GM19023 (cell line): ENCODE results near the gene SIAE.

ENCODE experiments used
- ATAC-seq: cut with Tn5 transposase; IDR thresholded peaks from one replicate; pipeline ENCODE4 v1.9.1; 2021; ENCODE audit warnings: mild to moderate bottlenecking, moderate library complexity; ENCODE audit not compliant: unreplicated experiment

Gene SIAE

GRCh38 chr11:124673333-124674167 is at the start of gene SIAE, which contains the start of gene SPA17:
Gene SIAE, minus strand, starts transcription at chr11:124673739. Its CDS starts 31 bp downstream, at chr11:124673708.
Gene SPA17, plus strand, starts transcription at chr11:124673904. Its CDS starts 1,361 bp downstream, at chr11:124675265.
- ATAC-seq = peak; percentile 90

GRCh38 chr11:124722176-124722575 is 48.6 kb upstream of the SIAE start:
- no peak for ATAC-seq

GRCh38 chr11:124719534-124719933 is 46.0 kb upstream of the SIAE start:
- no peak for ATAC-seq

- no peak for ATAC-seq
Measured at GRCh38 chr11:124718801-124719200, 45.3 kb upstream of the SIAE start.

- peak; percentile 56 for ATAC-seq
Measured at GRCh38 chr11:124717786-124718651, 44.5 kb upstream of the SIAE start.

GRCh38 chr11:124717421-124717785 is 43.9 kb upstream of the SIAE start:
- ATAC-seq = no peak

- ATAC-seq = no peak
Measured at GRCh38 chr11:124716591-124716990, 43.1 kb upstream of the SIAE start.

GRCh38 chr11:124712392-124712791 is 38.9 kb upstream of the SIAE start:
- ATAC-seq = no peak

GRCh38 chr11:124707829-124708228 is 34.3 kb upstream of the SIAE start:
- ATAC-seq = no peak

GRCh38 chr11:124700028-124700427 is 26.5 kb upstream of the SIAE start:
- ATAC-seq = no peak

GRCh38 chr11:124699547-124699946 is 26.0 kb upstream of the SIAE start:
- ATAC-seq = no peak

GRCh38 chr11:124693142-124693541 is 19.6 kb upstream of the SIAE start:
- no peak for ATAC-seq

GRCh38 chr11:124682443-124682842 is 8.9 kb upstream of the SIAE start:
- ATAC-seq = no peak

GRCh38 chr11:124681421-124681820 is 7.9 kb upstream of the SIAE start:
- no peak for ATAC-seq

GRCh38 chr11:124678416-124678815 is 4.9 kb upstream of the SIAE start:
- ATAC-seq = no peak

GRCh38 chr11:124676386-124676785 is 2.8 kb upstream of the SIAE start:
- no peak for ATAC-seq

- no peak for ATAC-seq
Measured at GRCh38 chr11:124674571-124674970, 1.0 kb upstream of the SIAE start.

- no peak for ATAC-seq
Measured at GRCh38 chr11:124674168-124674517, 604 bp upstream of the SIAE start.

GRCh38 chr11:124672536-124673215 is 863 bp downstream of the SIAE start:
- ATAC-seq = no peak

- ATAC-seq = no peak
Measured at GRCh38 chr11:124670732-124671131, 2.8 kb downstream of the SIAE start.

GRCh38 chr11:124669193-124669592 is 4.3 kb downstream of the SIAE start:
- ATAC-seq = peak; percentile 34
